ENCODE measurements around the gene SLC15A4. TPM values are rescaled to one million over a fixed set of nuclear protein-coding genes. Genes with fewer than 3 reads are reported as not detected.
"Not testable (repeated sequence)": the region's sequence is repeated elsewhere in the genome, so short reads cannot be mapped to it uniquely, and the experiment has no call there.

The SLC15A4 gene
- total and polyA plus RNA-seq, 8 donors, result 0.89 to 37.8 (median 4.2) TPM

- TF ChIP-seq, protein P1, sequence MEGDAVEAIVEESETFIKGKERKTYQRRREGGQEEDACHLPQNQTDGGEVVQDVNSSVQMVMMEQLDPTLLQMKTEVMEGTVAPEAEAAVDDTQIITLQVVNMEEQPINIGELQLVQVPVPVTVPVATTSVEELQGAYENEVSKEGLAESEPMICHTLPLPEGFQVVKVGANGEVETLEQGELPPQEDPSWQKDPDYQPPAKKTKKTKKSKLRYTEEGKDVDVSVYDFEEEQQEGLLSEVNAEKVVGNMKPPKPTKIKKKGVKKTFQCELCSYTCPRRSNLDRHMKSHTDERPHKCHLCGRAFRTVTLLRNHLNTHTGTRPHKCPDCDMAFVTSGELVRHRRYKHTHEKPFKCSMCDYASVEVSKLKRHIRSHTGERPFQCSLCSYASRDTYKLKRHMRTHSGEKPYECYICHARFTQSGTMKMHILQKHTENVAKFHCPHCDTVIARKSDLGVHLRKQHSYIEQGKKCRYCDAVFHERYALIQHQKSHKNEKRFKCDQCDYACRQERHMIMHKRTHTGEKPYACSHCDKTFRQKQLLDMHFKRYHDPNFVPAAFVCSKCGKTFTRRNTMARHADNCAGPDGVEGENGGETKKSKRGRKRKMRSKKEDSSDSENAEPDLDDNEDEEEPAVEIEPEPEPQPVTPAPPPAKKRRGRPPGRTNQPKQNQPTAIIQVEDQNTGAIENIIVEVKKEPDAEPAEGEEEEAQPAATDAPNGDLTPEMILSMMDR (IDR thresholded peaks at IDR 0.05), result no peak
- TF ChIP-seq EP300 (IDR thresholded peaks at IDR 0.05) (no peak), POLR2A (IDR thresholded peaks at IDR 0.05) (no peak)
- Histone ChIP-seq H3K4me1 (peaks cover 4 to 33% (median 17%) of the 10 kb centered on the region in 4 donors), H3K9me3 (peaks cover 0 to 5% (median 0%) of the 10 kb centered on the region in 4 donors), H3K4me3 (no peak overlapping the region), H3K36me3 (peaks cover 15 to 70% (median 62%) of the 10 kb centered on the region in 4 donors), H3K27me3 (no peaks in the 10 kb centered on the region), H3K27ac (no peak overlapping the region)
- intact Hi-C loops (cut with DNase I; ENCODE audit: low total_unique reads), result no loop called here
- no peak for DNase-seq
- WGBS, 5 donors, result 81 to 95% (median 86%) methylated on average over 8 to 9 of the region's 9 CpGs
These were observed 17.2 kb downstream of the SLC15A4 start for GRCh38 chr12:128806573-128806972.

DNA sequence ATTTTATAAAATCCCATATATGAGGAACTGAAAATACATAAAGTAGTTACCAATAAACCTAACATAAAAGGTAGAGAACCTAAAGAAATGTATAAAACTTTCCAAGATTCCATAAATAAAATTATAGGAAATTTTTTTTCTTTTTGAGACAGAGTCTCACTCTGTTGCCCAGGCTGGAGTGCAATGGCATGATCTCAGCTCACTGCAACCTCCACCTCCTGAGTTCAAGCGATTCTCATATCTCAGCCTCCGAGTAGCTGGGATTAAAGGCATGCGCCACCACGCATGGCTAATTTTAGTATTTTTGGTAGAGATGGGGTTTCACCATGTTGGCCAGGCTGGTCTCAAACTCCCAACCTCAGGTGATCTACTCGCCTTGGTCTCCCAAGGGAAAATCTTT lies 18.4 kb downstream of the SLC15A4 start:
- WGBS, 5 donors, result 95 to 97% (median 96%) methylated on average over 5 of the region's 5 CpGs
- H3K27me3 ChIP-seq; H3K27ac ChIP-seq; intact Hi-C loops (cut with DNase I; ENCODE audit: low total_unique reads); H3K9me3 ChIP-seq; H3K4me3 ChIP-seq; DNase-seq: not testable (repeated sequence)
- H3K36me3 ChIP-seq, result peaks cover 21 to 81% (median 74%) of the 10 kb centered on the region in 4 donors
- peaks cover 0 to 26% (median 8%) of the 10 kb centered on the region in 4 donors for H3K4me1 ChIP-seq

DNA sequence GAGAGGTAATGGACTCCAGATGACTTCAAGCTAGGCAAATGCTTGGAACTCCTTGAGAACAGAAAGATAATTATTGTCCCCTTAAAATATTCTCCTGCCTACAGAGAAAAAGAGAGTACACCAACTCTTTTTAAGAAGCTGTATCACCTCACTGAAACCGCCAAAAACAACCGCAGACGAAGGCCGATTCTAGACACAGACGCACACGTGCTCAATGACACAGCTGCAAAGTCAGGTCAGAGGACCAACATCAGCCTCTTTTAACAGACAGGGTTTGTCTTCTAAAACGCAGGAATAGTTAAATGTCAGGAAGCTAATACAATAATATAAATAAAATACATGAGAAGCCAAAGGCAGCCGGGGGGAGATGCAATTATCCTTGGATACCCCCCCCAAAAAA lies 19.0 kb downstream of the SLC15A4 start:
- TF ChIP-seq EP300 (IDR thresholded peaks at IDR 0.05), result no peak
- intact Hi-C loops (cut with DNase I; ENCODE audit: low total_unique reads), result no loop called here

GRCh38 chr12:128803788-128804187 lies 20.0 kb downstream of the SLC15A4 start:
- DNase-seq, result no peak
- no peak overlapping the region for H3K4me3 ChIP-seq
- H3K4me1 ChIP-seq, result peaks cover 0 to 14% (median 2%) of the 10 kb centered on the region in 4 donors
- peaks cover 29 to 96% (median 83%) of the 10 kb centered on the region in 4 donors for H3K36me3 ChIP-seq
- 95 to 99% (median 98%) methylated on average over 9 of the region's 9 CpGs for WGBS, 5 donors
- no peaks in the 10 kb centered on the region for H3K27me3 ChIP-seq
- H3K9me3 ChIP-seq, result peaks cover 0 to 5% (median 0%) of the 10 kb centered on the region in 4 donors
- H3K27ac ChIP-seq, result no peak overlapping the region
- TF ChIP-seq, protein P1 (IDR thresholded peaks at IDR 0.05), result no peak
- no peak for TF ChIP-seq POLR2AphosphoS5 (IDR thresholded peaks at IDR 0.05)
- TF ChIP-seq POLR2A (IDR thresholded peaks at IDR 0.05), result no peak
- no peak for TF ChIP-seq EP300 (IDR thresholded peaks at IDR 0.05)
- intact Hi-C loops (cut with DNase I; ENCODE audit: low total_unique reads), result no loop called here

More for the DNA sequence above, 19.0 kb downstream of the SLC15A4 start:
- Histone ChIP-seq H3K27ac (no peak overlapping the region), H3K9me3 (peaks cover 0 to 5% (median 0%) of the 10 kb centered on the region in 4 donors), H3K27me3 (no peaks in the 10 kb centered on the region), H3K4me3 (no peak overlapping the region), H3K4me1 (peaks cover 0 to 20% (median 4%) of the 10 kb centered on the region in 4 donors), H3K36me3 (peaks cover 27 to 88% (median 80%) of the 10 kb centered on the region in 4 donors)
- WGBS, 5 donors, result 93 to 98% (median 98%) methylated on average over 8 of the region's 8 CpGs
- DNase-seq, result no peak

DNA sequence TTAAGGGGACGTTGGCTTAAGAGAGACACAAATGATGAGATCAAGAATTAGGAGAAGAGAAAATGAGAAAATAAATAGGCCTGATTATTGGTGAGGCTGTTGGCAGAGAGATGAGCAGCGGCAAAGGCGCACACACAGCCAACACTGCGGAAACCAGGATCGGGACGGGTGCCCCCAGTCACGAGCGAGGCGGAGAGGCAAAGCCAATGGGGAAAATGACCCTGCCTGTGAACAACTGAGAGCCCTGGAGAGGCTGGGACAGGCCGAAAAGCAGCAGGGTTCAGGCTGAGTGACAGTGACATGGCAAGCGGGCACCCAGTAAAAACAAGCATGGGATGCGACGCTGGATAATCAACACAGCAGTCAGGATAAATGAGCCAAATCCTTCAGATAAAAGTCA lies 21.0 kb downstream of the SLC15A4 start:
- peaks cover 40 to 96% (median 83%) of the 10 kb centered on the region in 4 donors for H3K36me3 ChIP-seq
- no peaks in the 10 kb centered on the region for H3K27me3 ChIP-seq
- H3K9me3 ChIP-seq, result peaks cover 0 to 5% (median 0%) of the 10 kb centered on the region in 4 donors
- 90 to 94% (median 93%) methylated on average over 12 to 13 of the region's 13 CpGs for WGBS, 5 donors
- intact Hi-C loops (cut with DNase I; ENCODE audit: low total_unique reads), result no loop called here
- TF ChIP-seq POLR2AphosphoS5 (IDR thresholded peaks at IDR 0.05) (no peak), EP300 (IDR thresholded peaks at IDR 0.05) (no peak), POLR2A (IDR thresholded peaks at IDR 0.05) (no peak)
- TF ChIP-seq, protein P1 (IDR thresholded peaks at IDR 0.05), result no peak
- peaks cover 0 to 14% (median 2%) of the 10 kb centered on the region in 4 donors for H3K4me1 ChIP-seq
- H3K27ac ChIP-seq, result no peak overlapping the region
- DNase-seq, result no peak
- H3K4me3 ChIP-seq, result no peak overlapping the region

Data from stomach (tissue), 9 donors.